Gastroesophageal sphincter (tissue), 4 donors: ENCODE data around the gene CTNNA2. TPM values are rescaled to one million over a fixed set of nuclear protein-coding genes. Genes with fewer than 3 reads are reported as not detected.

Source experiments
- ATAC-seq: fragments of 150-250 bp; one replicate; pipeline ENCODE4 v1.9.1; 2016; ENCODE audit warnings: mild to moderate bottlenecking, moderate library complexity
- H3K27ac ChIP-seq, 4 donors: fragments of 200-600 bp; sonication (generic) in 3 of 4; 1 replicate in 3 of 4; 2 replicates in 1 of 4; pipeline ENCODE4 v1.5.1; 2016 to 2019
- H3K27me3 ChIP-seq: fragments of 200-600 bp; sonication (generic); one replicate; pipeline ENCODE4 v1.5.1; 2019
- H3K36me3 ChIP-seq, 2 donors: fragments of 200-600 bp; sonication (generic); one replicate each; pipeline ENCODE4 v1.5.1; 2019; ENCODE audit warnings: control low read depth in 1 of 2
- H3K4me1 ChIP-seq, 3 donors: fragments of 200-600 bp; sonication (generic); 1 replicate in 2 of 3; 2 replicates in 1 of 3; pipeline ENCODE4 v1.5.1; 2016 to 2019; ENCODE audit warnings: control low read depth in 2 of 3
- H3K4me3 ChIP-seq, 2 donors: fragments of 200-600 bp; sonication (generic); one replicate each; pipeline ENCODE4 v1.5.1; 2019; ENCODE audit warnings: mild to moderate bottlenecking in 1 of 2, moderate library complexity in 1 of 2
- H3K9me3 ChIP-seq, 3 donors: fragments of 200-600 bp; sonication (generic); one replicate each; pipeline ENCODE4 v1.5.1; 2017 to 2019; ENCODE audit warnings: control low read depth in 2 of 3
- EP300 ChIP-seq: sonication (generic); formaldehyde crosslinking; IDR thresholded peaks from one replicate; pipeline ENCODE4 v1.6.1; 2017; ENCODE audit warnings: antibody characterized with exemption, mild to moderate bottlenecking
- POLR2A ChIP-seq, 2 donors: fragments of 450-650 bp; IDR thresholded peaks; one replicate each; pipeline ENCODE4 v1.6.1; 2017; ENCODE audit warnings: antibody characterized with exemption in 2 of 2, mild to moderate bottlenecking in 2 of 2, moderate library complexity in 1 of 2
- POLR2AphosphoS5 ChIP-seq: sonication (generic); formaldehyde crosslinking; IDR thresholded peaks from one replicate; pipeline ENCODE4 v1.6.1; 2017; ENCODE audit warnings: antibody characterized with exemption
- WGBS, 2 donors: methylation state at CpG; one replicate each; pipeline ENCODE4 v1.1.5; 2018; ENCODE audit warnings: low coverage in 1 of 2; 5-methylcytosine and 5-hydroxymethylcytosine counted together
- total RNA-seq, 4 donors: library from RNA; depleted of rRNA; stranded (reverse); fragments of >200 nt; gene quantifications; one replicate each; pipeline ENCODE4 v1.1.0, GENCODE V29; 2016
- TF ChIP-seq, protein P1 (sequence below), 4 experiments: fragments of 200-600 bp in 2 of 4; fragments of 450-650 bp in 2 of 4; sonication (generic) in 1 of 4; IDR thresholded peaks; one replicate each; pipeline ENCODE4 v1.5.1; 2017 to 2019; ENCODE audit warnings: antibody characterized with exemption in 4 of 4, mild to moderate bottlenecking in 2 of 4, moderate library complexity in 2 of 4

CTNNA2 gene
- total RNA-seq, 4 donors from 2014 or later: 0.15 to 4.2 (median 0.68) TPM

DNA sequence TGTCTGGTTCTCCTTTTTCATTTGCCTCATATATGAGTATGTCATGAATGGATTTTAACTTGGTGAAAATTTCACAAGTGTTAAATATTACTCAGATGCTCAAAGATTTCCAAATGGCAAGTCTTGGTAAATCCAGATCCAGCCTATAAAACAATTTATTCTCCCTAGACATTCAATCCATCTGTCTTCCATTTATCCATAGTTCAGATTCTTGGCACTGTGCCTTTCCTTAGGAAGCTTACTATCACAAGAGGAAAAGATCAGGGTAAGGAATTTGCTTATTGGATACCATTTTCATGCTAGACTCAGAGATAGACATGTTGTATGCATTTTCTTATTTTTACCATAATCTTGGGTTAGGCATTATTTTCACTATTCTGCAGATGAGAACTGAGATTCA, 864.2 kb downstream of the CTNNA2 start:
- H3K4me1 ChIP-seq: no peaks in the 10 kb centered on the region
- H3K27me3 ChIP-seq: no peaks in the 10 kb centered on the region
- no peak overlapping the region for H3K4me3 ChIP-seq
- no peaks in the 10 kb centered on the region for H3K36me3 ChIP-seq
- no peaks in the 10 kb centered on the region for H3K9me3 ChIP-seq
- TF ChIP-seq POLR2A (IDR thresholded peaks at IDR 0.05): no peak
- TF ChIP-seq EP300: no peak
- TF ChIP-seq, protein P1, sequence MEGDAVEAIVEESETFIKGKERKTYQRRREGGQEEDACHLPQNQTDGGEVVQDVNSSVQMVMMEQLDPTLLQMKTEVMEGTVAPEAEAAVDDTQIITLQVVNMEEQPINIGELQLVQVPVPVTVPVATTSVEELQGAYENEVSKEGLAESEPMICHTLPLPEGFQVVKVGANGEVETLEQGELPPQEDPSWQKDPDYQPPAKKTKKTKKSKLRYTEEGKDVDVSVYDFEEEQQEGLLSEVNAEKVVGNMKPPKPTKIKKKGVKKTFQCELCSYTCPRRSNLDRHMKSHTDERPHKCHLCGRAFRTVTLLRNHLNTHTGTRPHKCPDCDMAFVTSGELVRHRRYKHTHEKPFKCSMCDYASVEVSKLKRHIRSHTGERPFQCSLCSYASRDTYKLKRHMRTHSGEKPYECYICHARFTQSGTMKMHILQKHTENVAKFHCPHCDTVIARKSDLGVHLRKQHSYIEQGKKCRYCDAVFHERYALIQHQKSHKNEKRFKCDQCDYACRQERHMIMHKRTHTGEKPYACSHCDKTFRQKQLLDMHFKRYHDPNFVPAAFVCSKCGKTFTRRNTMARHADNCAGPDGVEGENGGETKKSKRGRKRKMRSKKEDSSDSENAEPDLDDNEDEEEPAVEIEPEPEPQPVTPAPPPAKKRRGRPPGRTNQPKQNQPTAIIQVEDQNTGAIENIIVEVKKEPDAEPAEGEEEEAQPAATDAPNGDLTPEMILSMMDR (IDR thresholded peaks at IDR 0.05): no peak
- TF ChIP-seq POLR2AphosphoS5: no peak
- no peak overlapping the region for H3K27ac ChIP-seq
- no peak for ATAC-seq

DNA sequence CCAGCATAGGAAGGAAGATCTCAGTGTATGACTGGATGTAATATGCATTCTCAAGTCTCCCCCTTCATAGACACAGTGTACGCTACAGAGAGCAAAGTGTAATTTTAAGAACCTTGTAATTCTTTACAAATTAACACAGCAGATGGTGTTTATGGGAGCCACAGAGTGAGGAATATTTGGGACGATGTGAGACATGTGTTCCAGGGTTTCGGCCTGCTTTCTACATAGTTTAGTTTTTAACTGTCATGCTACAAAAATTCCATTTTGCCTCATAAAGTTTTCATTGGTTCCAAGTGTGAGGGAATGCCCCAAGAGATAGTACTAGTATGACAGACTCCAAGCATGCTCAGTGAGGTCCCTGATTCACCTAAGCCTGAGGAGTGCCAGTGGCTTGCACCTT, 867.9 kb downstream of the CTNNA2 start:
- Histone ChIP-seq H3K27ac (no peak overlapping the region), H3K4me3 (no peak overlapping the region), H3K36me3 (no peaks in the 10 kb centered on the region), H3K9me3 (no peaks in the 10 kb centered on the region), H3K27me3 (no peaks in the 10 kb centered on the region), H3K4me1 (no peaks in the 10 kb centered on the region)
- no peak for ATAC-seq
- WGBS, 2 donors: 79 to 82% methylated on average over 3 of the region's 3 CpGs
- no peak for TF ChIP-seq EP300

DNA sequence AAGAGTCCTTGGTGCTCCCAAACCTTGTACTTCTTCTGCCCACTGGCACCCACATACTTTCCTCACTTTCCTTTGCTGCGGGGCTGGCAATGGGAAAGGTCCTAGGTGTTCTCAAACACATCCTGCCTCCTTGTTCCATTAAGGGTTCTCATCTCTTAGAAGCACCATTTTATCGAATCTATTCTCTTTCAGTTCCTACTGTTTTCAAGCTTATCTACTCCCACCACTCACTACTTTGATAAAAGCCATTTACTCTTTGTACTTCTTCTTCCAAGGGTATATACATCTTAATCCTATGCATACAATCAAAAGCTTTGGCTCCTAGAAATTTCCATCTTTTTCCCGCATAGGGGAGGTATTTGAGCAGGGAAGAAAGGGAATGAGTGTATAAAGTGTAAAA, 868.8 kb downstream of the CTNNA2 start:
- H3K4me1 ChIP-seq: no peaks in the 10 kb centered on the region
- WGBS, 2 donors: 71 to 90% methylated on average over 3 of the region's 3 CpGs
- no peak overlapping the region for H3K4me3 ChIP-seq
- H3K27ac ChIP-seq: no peak overlapping the region
- H3K27me3 ChIP-seq: no peaks in the 10 kb centered on the region
- no peaks in the 10 kb centered on the region for H3K36me3 ChIP-seq
- no peak for ATAC-seq
- TF ChIP-seq EP300 (no peak), POLR2AphosphoS5 (no peak), POLR2A (IDR thresholded peaks at IDR 0.05) (no peak)
- TF ChIP-seq, protein P1 (IDR thresholded peaks at IDR 0.05): no peak
- H3K9me3 ChIP-seq: no peaks in the 10 kb centered on the region

DNA sequence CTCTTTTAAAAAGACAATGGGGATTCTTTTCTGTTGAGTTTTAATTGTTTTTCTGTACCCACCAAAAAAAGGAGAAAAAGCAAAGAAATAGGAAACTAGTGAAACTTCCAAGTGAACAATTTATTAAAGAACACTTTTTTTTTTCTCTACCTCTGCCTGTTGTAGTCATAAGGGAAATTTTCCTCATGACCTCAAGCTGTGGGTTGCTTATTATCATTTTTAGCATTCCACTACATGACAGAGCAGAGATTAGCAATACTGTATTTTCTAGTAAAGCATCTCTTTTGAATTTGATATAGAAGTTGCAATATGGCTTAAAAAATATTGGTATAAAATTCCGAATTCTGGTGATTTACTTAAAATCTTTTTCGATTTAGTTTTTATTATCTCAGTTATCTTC, 879.6 kb downstream of the CTNNA2 start:
- no peak for ATAC-seq
- H3K27me3 ChIP-seq: no peaks in the 10 kb centered on the region
- H3K27ac ChIP-seq: no peak overlapping the region
- no peaks in the 10 kb centered on the region for H3K4me1 ChIP-seq
- 76 to 82% methylated on average over 2 of the region's 2 CpGs for WGBS, 2 donors
- TF ChIP-seq, protein P1 (IDR thresholded peaks at IDR 0.05): no peak
- TF ChIP-seq EP300: no peak
- TF ChIP-seq POLR2AphosphoS5: no peak
- no peak for TF ChIP-seq POLR2A (IDR thresholded peaks at IDR 0.05)
- no peaks in the 10 kb centered on the region for H3K36me3 ChIP-seq
- no peak overlapping the region for H3K4me3 ChIP-seq
- H3K9me3 ChIP-seq: no peaks in the 10 kb centered on the region

DNA sequence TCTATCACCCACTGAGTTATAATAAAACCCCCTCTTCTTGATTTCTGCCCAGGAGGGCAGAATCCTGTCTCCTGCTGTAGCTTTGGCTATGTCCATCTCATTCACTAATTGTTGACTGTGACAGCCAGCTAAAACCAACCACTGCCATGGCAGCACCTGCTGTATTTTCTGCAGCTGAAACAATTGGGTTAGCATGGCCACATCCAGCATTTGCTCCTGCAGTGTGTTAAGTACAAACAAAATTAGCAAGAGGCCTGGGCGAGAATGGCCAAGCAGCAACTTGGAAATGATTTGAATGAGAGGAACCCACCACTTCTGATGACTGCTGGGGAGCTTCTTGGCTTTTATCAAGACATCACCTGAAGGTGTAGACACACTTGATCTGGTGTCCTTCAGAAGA, 881.1 kb downstream of the CTNNA2 start:
- Histone ChIP-seq H3K4me3 (no peak overlapping the region), H3K36me3 (no peaks in the 10 kb centered on the region), H3K4me1 (no peaks in the 10 kb centered on the region), H3K27ac (no peak overlapping the region), H3K27me3 (no peaks in the 10 kb centered on the region), H3K9me3 (no peaks in the 10 kb centered on the region)
- TF ChIP-seq, protein P1 (IDR thresholded peaks at IDR 0.05): no peak
- TF ChIP-seq EP300 (no peak), POLR2A (IDR thresholded peaks at IDR 0.05) (no peak), POLR2AphosphoS5 (no peak)
- WGBS, 2 donors: 83% methylated on average over 1 of the region's 1 CpG; no CpG with 5 or more reads in 1 of the 2 donors
- no peak for ATAC-seq
